Mononuclear cell (primary cell): ENCODE measurements around the gene NALCN. TPM values are rescaled to one million over a fixed set of nuclear protein-coding genes. Genes with fewer than 3 reads are reported as not detected.

Source experiments
- H3K27me3 ChIP-seq: 2 replicates; pipeline ENCODE4 v1.6.0; 2011; ENCODE audit warnings: low read length, control low read depth; ENCODE audit not compliant: insufficient read depth
- H3K4me1 ChIP-seq: 2 replicates; pipeline ENCODE4 v1.5.1; 2011; ENCODE audit warnings: mild to moderate bottlenecking, low read length, control low read depth; ENCODE audit not compliant: insufficient read depth
- H3K4me3 ChIP-seq: 2 replicates; pipeline ENCODE4 v1.5.1; 2011; ENCODE audit warnings: mild to moderate bottlenecking, low read length, moderate library complexity
- H3K9me3 ChIP-seq: 2 replicates; pipeline ENCODE4 v1.5.1; 2011; ENCODE audit warnings: low read depth, mild to moderate bottlenecking, control low read depth, low read length
- total RNA-seq: library from RNA; depleted of rRNA; stranded (reverse); fragments of >200 nt; gene quantifications from one replicate; pipeline ENCODE4 v1.2.3, GENCODE V29; 2012

NALCN gene
- total RNA-seq, 1 donor, result not detected

- no peaks in the 10 kb centered on the region for H3K4me1 ChIP-seq
- no peaks in the 10 kb centered on the region for H3K9me3 ChIP-seq
- H3K4me3 ChIP-seq, result no peak overlapping the region
- H3K27me3 ChIP-seq, result no peaks in the 10 kb centered on the region
These were observed 118.5 kb downstream of the NALCN start for GRCh38 chr13:101297794-101298193.

DNA sequence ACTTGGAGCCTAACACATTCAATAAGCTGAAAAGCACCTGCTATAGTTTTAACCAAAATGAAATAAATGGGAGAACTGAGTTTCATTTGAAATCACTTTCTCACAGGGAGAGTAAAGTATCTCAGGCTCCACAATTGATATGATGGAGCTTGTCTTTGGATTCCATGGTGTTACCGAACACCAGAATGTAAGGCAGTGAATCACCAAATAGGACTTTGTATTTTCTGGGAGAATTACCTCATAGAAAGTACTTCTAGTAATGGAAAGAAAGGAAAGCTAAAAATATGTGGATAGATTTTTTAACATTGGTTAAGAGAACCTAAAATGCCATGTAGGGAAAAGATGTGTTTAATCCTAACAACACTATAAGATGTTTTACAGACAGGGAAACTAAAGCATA, 123.6 kb downstream of the NALCN start:
- no peaks in the 10 kb centered on the region for H3K4me1 ChIP-seq

DNA sequence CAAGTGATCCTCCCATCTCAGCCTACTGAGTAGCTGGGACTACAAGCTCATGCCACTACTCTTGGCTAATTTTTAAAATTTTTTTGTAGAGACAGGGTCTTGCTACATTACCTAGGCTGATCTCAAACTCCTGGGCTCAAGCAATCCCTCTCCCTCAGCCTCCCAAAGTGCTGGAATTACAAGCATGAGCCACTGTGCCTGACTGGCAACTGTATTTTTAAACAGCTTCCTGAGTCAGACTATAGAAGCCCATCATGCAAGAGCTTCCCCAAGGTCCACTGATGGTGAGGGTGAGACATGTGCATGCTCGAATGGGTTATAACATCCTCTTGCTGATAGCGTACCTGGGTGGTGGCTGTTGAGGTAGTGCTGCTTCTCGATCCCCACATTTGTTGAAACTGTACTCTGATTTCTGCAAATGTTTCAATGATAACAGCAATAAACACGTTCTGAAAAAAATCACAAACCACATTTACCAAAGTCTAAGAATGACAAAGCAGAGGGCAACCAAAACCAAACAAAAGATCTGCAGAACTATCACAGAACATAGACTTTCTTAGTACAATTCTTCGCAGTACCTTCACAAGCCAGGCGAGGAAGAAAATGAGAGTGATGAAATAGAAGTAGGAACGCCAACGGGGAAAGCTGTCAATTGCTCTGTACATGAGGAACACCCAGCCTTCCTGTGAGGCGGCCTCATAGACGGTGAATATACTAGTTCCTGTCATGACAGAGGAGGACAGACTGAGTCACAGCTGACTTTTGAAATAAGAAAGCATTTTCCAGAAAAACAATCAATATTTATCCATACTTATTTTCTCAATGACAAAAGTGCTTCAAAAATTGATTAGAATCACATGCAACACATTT, 124.4 kb downstream of the NALCN start:
- H3K9me3 ChIP-seq, result no peaks in the 10 kb centered on the region
- no peak overlapping the region for H3K4me3 ChIP-seq
- no peaks in the 10 kb centered on the region for H3K4me1 ChIP-seq
- H3K27me3 ChIP-seq, result no peaks in the 10 kb centered on the region

More for the DNA sequence above, 123.6 kb downstream of the NALCN start:
- Histone ChIP-seq H3K9me3 (no peaks in the 10 kb centered on the region), H3K27me3 (no peaks in the 10 kb centered on the region), H3K4me3 (no peak overlapping the region)

GRCh38 chr13:101291206-101291605, 125.1 kb downstream of the NALCN start:
- H3K27me3 ChIP-seq, result no peaks in the 10 kb centered on the region
- H3K9me3 ChIP-seq, result no peaks in the 10 kb centered on the region
- no peak overlapping the region for H3K4me3 ChIP-seq
- H3K4me1 ChIP-seq, result no peaks in the 10 kb centered on the region

DNA sequence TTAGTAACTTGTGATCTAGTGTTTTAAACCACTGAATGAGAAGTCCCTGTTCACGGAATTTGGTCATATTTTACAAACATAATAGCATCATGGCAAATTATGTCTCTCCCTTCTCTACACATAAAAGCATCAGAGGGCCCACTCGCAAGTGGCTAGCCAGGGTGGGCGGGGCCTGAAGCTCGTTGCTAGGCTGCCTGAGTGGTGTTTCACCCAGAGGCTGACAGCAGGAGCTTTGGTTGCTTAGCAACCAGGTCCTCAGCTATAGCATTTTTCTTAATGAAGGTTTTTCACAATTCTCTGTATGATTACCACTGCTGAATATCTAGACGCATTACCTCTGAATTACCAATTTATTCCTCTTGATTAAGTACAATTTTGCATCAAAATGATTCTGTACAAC, 126.5 kb downstream of the NALCN start:
- Histone ChIP-seq H3K4me3 (no peak overlapping the region), H3K4me1 (no peaks in the 10 kb centered on the region), H3K9me3 (no peaks in the 10 kb centered on the region), H3K27me3 (no peaks in the 10 kb centered on the region)

DNA sequence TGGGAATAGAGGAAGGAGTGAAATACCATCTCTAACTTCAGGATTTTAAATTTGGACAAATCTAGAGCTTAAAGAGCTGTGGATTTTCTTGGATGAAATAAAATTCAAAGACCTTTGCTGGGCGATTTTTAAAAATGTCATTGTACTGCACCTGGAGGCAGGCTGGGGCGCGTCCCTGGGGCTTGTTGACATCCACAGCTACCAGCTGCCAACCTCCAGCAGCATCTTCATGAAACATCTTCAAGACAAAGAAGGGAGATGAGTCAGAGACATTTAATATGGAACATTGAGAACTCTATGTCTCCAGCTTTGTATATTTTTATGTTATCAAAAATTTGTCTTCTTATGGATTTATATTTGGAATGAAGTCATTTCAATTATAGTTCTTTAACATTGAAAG, 132.5 kb downstream of the NALCN start:
- Histone ChIP-seq H3K9me3 (no peaks in the 10 kb centered on the region), H3K4me1 (no peaks in the 10 kb centered on the region), H3K4me3 (no peak overlapping the region), H3K27me3 (no peaks in the 10 kb centered on the region)

DNA sequence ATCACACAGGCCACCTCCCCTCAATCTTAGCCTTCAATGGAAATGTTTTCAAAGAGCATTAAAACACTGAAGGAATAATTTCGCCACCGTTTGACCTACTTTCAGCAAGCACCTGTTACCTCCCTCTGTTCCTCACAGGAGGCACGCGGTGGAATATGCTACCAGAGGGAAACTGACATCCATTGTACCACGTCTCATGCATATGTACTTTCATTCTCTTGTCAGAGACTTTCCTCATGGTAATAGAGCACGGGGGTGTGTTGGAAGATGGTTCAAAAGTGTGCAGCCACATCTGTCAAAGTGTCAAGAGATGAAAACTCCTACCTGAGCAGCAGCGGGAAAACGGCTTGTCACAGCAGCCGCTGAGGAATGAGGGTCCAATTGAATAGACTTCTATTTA, 143.4 kb downstream of the NALCN start:
- no peak overlapping the region for H3K4me3 ChIP-seq

GRCh38 chr13:101271681-101272245, 144.5 kb downstream of the NALCN start:
- Histone ChIP-seq H3K9me3 (no peaks in the 10 kb centered on the region), H3K4me3 (no peak overlapping the region), H3K27me3 (no peaks in the 10 kb centered on the region), H3K4me1 (no peaks in the 10 kb centered on the region)

More for the DNA sequence above, 143.4 kb downstream of the NALCN start:
- Histone ChIP-seq H3K9me3 (no peaks in the 10 kb centered on the region), H3K4me1 (no peaks in the 10 kb centered on the region), H3K27me3 (no peaks in the 10 kb centered on the region)

DNA sequence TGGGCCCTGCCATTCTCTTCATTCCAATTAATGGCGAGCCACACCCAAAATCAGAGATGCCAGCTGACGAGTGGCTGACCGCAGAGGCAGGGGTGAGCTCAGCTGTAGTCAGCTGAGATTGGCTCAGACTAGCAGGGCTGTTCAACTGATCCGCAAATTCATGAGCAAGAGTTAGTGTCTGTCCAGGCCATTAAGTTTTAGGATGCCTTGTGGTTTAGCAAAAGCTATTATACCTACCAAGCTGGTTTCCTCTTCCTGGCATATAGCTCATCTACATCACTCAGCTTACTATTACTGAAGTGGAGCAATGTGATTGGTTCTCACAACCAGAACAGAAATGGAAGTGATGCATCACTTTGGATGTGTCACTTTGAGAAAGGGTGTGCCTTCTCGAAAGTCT, 148.7 kb downstream of the NALCN start:
- H3K9me3 ChIP-seq, result no peaks in the 10 kb centered on the region
- no peak overlapping the region for H3K4me3 ChIP-seq
- no peaks in the 10 kb centered on the region for H3K4me1 ChIP-seq
- no peaks in the 10 kb centered on the region for H3K27me3 ChIP-seq

- no peaks in the 10 kb centered on the region for H3K27me3 ChIP-seq
- H3K4me1 ChIP-seq, result no peaks in the 10 kb centered on the region
- H3K4me3 ChIP-seq, result no peak overlapping the region
These were observed 150.4 kb downstream of the NALCN start for GRCh38 chr13:101265934-101266333.

DNA sequence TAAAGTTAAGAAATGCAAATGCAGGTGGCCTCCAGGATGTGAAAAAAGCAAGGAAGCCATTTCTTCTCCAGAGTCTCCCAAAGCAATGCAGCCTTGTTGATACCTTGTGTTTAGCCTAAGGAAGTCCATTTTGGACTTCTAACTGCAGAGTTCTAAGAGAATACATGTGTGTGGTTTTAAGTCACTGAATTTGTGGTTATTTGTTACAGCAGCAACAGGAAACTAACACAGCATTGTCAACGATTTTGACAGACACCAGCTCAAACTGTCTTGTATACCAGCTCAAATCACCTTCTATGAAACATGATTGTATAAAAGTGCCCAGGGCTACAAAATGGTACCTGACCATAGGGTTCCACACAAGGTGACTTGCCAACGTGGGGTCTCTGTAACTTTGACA, 151.4 kb downstream of the NALCN start:
- Histone ChIP-seq H3K4me1 (no peaks in the 10 kb centered on the region), H3K4me3 (no peak overlapping the region), H3K27me3 (no peaks in the 10 kb centered on the region), H3K9me3 (no peaks in the 10 kb centered on the region)

More at GRCh38 chr13:101265934-101266333, 150.4 kb downstream of the NALCN start:
- H3K9me3 ChIP-seq, result no peaks in the 10 kb centered on the region

DNA sequence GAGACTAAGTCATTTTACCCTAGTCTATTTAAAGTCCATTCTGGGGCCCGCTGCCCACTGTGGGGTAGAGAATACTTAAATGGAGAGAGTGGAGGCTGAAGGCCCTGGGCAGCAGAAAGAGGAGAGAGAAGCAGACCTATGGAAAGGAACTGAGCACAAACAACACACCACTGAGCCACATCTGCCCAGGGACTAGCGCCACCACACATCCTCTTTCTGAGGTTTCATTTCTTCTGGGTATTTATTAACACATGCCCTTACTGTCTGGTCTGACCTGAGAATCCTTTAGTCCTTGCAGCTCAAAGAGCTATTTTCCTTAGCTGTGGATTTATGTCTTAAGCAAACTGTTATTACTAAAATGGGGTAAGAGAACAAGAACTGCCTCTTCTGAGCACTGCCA, 154.0 kb downstream of the NALCN start:
- no peaks in the 10 kb centered on the region for H3K9me3 ChIP-seq
- H3K4me1 ChIP-seq, result no peaks in the 10 kb centered on the region
- no peaks in the 10 kb centered on the region for H3K27me3 ChIP-seq
- H3K4me3 ChIP-seq, result no peak overlapping the region

GRCh38 chr13:101258509-101258908, 157.8 kb downstream of the NALCN start:
- Histone ChIP-seq H3K9me3 (no peaks in the 10 kb centered on the region), H3K27me3 (no peaks in the 10 kb centered on the region), H3K4me3 (no peak overlapping the region), H3K4me1 (no peaks in the 10 kb centered on the region)

DNA sequence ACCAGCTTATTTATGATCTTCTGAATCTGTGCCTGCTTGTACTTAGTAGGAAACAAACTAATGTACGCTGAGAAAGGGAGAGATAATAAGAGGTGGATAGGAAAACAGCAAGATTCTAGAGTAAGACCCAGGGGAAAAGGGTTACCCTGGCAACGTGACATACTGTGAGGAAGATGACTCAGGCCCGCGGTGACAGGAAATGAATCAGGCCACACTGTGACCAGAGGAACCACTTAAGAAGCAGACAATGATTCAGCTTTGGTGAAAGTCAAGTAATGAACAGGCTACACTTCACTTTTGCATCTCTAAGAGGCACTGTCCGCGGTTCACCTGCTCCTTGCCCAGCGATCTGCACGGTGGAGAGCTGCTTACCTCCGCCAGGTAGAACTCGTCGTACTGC, 158.2 kb downstream of the NALCN start:
- H3K27me3 ChIP-seq, result no peaks in the 10 kb centered on the region
- H3K9me3 ChIP-seq, result no peaks in the 10 kb centered on the region
- no peak overlapping the region for H3K4me3 ChIP-seq
- no peaks in the 10 kb centered on the region for H3K4me1 ChIP-seq

- Histone ChIP-seq H3K9me3 (no peaks in the 10 kb centered on the region), H3K4me3 (no peak overlapping the region), H3K4me1 (no peaks in the 10 kb centered on the region), H3K27me3 (no peaks in the 10 kb centered on the region)
These were observed 167.4 kb downstream of the NALCN start for GRCh38 chr13:101248739-101249514.
